GM10266 (cell line): ENCODE results near the gene SGCE.

Experiments used
- DNase-seq: peaks from one replicate; pipeline ENCODE4 v3.0.0; 2012; ENCODE audit errors: extremely low spot score
- CTCF ChIP-seq: IDR thresholded peaks from 2 replicates; pipeline ENCODE4 v1.5.1; 2012; ENCODE audit warnings: mild to moderate bottlenecking, low read depth; ENCODE audit not compliant: control insufficient read depth, insufficient read depth; ENCODE audit errors: missing control alignments

SGCE gene

GRCh38 chr7:94669773-94670495 is 14.0 kb upstream of the SGCE start:
- TF ChIP-seq CTCF: no peak
- DNase-seq: no peak

GRCh38 chr7:94666879-94667587 is 11.1 kb upstream of the SGCE start:
- TF ChIP-seq CTCF: no peak
- no peak for DNase-seq

- no peak for DNase-seq
- TF ChIP-seq CTCF: no peak
Observed at GRCh38 chr7:94665426-94665825, 9.5 kb upstream of the SGCE start.

- DNase-seq: no peak
- no peak for TF ChIP-seq CTCF
Observed at GRCh38 chr7:94664023-94664422, 8.1 kb upstream of the SGCE start.

GRCh38 chr7:94662548-94662947 is 6.6 kb upstream of the SGCE start:
- no peak for DNase-seq
- TF ChIP-seq CTCF: no peak

GRCh38 chr7:94660006-94660405 is 4.1 kb upstream of the SGCE start:
- no peak for TF ChIP-seq CTCF

GRCh38 chr7:94658826-94659225 is 2.9 kb upstream of the SGCE start:
- no peak for TF ChIP-seq CTCF
- DNase-seq: no peak

More at GRCh38 chr7:94660006-94660405, 4.1 kb upstream of the SGCE start:
- no peak for DNase-seq
